Parathyroid adenoma (tissue), 2 donors: Measurements from ENCODE around the gene TRIM25.

Source experiments
- H2AFZ ChIP-seq: fragments of 300-600 bp; sonication (generic); one replicate; pipeline ENCODE4 v1.7.0; 2017; ENCODE audit warnings: antibody characterized with exemption, mild to moderate bottlenecking
- H3K27ac ChIP-seq: fragments of 300-600 bp; sonication (generic); one replicate; pipeline ENCODE4 v1.7.0; 2017
- H3K27me3 ChIP-seq: fragments of 300-600 bp; sonication (generic); one replicate; pipeline ENCODE4 v1.7.0; 2017; ENCODE audit warnings: low read length; ENCODE audit not compliant: control insufficient read depth, insufficient read depth
- H3K36me3 ChIP-seq: fragments of 300-600 bp; sonication (generic); one replicate; pipeline ENCODE4 v1.7.0; 2017; ENCODE audit warnings: low read length; ENCODE audit not compliant: control insufficient read depth, insufficient read depth
- H3K4me1 ChIP-seq: fragments of 300-600 bp; sonication (generic); one replicate; pipeline ENCODE4 v1.7.0; 2017; ENCODE audit warnings: control low read depth
- H3K4me2 ChIP-seq: fragments of 300-600 bp; sonication (generic); one replicate; pipeline ENCODE4 v1.7.0; 2017; ENCODE audit warnings: low read length
- H3K4me3 ChIP-seq: fragments of 300-600 bp; sonication (generic); one replicate; pipeline ENCODE4 v1.7.0; 2017; ENCODE audit warnings: low read depth, low read length
- H3K79me2 ChIP-seq: fragments of 300-600 bp; sonication (generic); one replicate; pipeline ENCODE4 v1.7.0; 2017; ENCODE audit warnings: control low read depth
- H3K9ac ChIP-seq: fragments of 300-600 bp; sonication (generic); one replicate; pipeline ENCODE4 v1.7.0; 2017; ENCODE audit warnings: mild to moderate bottlenecking
- H3K9me3 ChIP-seq: fragments of 300-600 bp; sonication (generic); one replicate; pipeline ENCODE4 v1.7.0; 2017; ENCODE audit warnings: low read length; ENCODE audit not compliant: control insufficient read depth
- CTCF ChIP-seq: fragments of 300-600 bp; sonication (generic); IDR thresholded peaks from one replicate; pipeline ENCODE4 v1.7.0; 2017; ENCODE audit warnings: antibody characterized with exemption, mild to moderate bottlenecking
- donor health status: primary hyperparathyroidism.

TRIM25 gene

GRCh38 chr17:56880133-56880532 is 33.7 kb downstream of the TRIM25 start:
- no peak overlapping the region for H3K4me2 ChIP-seq
- H3K79me2 ChIP-seq, result no peaks in the 10 kb centered on the region
- H3K9ac ChIP-seq, result no peak overlapping the region
- no peak for TF ChIP-seq CTCF
- H3K27me3 ChIP-seq, result no peaks in the 10 kb centered on the region
- H3K27ac ChIP-seq, result no peak overlapping the region
- no peaks in the 10 kb centered on the region for H3K36me3 ChIP-seq
- H3K9me3 ChIP-seq, result no peaks in the 10 kb centered on the region
- H2AFZ ChIP-seq, result no peak overlapping the region
- H3K4me1 ChIP-seq, result no peaks in the 10 kb centered on the region
- no peak overlapping the region for H3K4me3 ChIP-seq

GRCh38 chr17:56879280-56879679 is 34.6 kb downstream of the TRIM25 start:
- no peak overlapping the region for H3K9ac ChIP-seq
- H2AFZ ChIP-seq, result no peak overlapping the region
- no peak for TF ChIP-seq CTCF
- no peaks in the 10 kb centered on the region for H3K36me3 ChIP-seq
- no peaks in the 10 kb centered on the region for H3K9me3 ChIP-seq
- no peak overlapping the region for H3K4me2 ChIP-seq
- no peak overlapping the region for H3K4me3 ChIP-seq
- no peak overlapping the region for H3K27ac ChIP-seq
- H3K79me2 ChIP-seq, result no peaks in the 10 kb centered on the region
- H3K27me3 ChIP-seq, result no peaks in the 10 kb centered on the region
- H3K4me1 ChIP-seq, result no peaks in the 10 kb centered on the region

GRCh38 chr17:56876766-56877179 is 37.1 kb downstream of the TRIM25 start:
- no peak overlapping the region for H3K27ac ChIP-seq
- TF ChIP-seq CTCF, result no peak
- no peak overlapping the region for H3K4me3 ChIP-seq
- H3K36me3 ChIP-seq, result no peaks in the 10 kb centered on the region
- no peak overlapping the region for H2AFZ ChIP-seq
- H3K4me1 ChIP-seq, result no peaks in the 10 kb centered on the region
- H3K79me2 ChIP-seq, result no peaks in the 10 kb centered on the region
- no peaks in the 10 kb centered on the region for H3K9me3 ChIP-seq
- no peak overlapping the region for H3K4me2 ChIP-seq
- no peak overlapping the region for H3K9ac ChIP-seq
- no peaks in the 10 kb centered on the region for H3K27me3 ChIP-seq

GRCh38 chr17:56870081-56870651 is 43.7 kb downstream of the TRIM25 start:
- Histone ChIP-seq H3K4me1 (no peaks in the 10 kb centered on the region), H3K9me3 (no peaks in the 10 kb centered on the region), H3K27me3 (no peaks in the 10 kb centered on the region), H3K36me3 (no peaks in the 10 kb centered on the region), H3K4me3 (no peak overlapping the region), H3K4me2 (no peak overlapping the region), H2AFZ (no peak overlapping the region), H3K79me2 (no peaks in the 10 kb centered on the region), H3K27ac (no peak overlapping the region), H3K9ac (no peak overlapping the region)
- TF ChIP-seq CTCF, result no peak

- Histone ChIP-seq H3K9ac (no peak overlapping the region), H3K79me2 (no peaks in the 10 kb centered on the region), H3K4me3 (no peak overlapping the region), H3K4me1 (no peaks in the 10 kb centered on the region), H2AFZ (no peak overlapping the region), H3K27me3 (no peaks in the 10 kb centered on the region), H3K36me3 (no peaks in the 10 kb centered on the region), H3K27ac (no peak overlapping the region), H3K4me2 (no peak overlapping the region), H3K9me3 (no peaks in the 10 kb centered on the region)
- no peak for TF ChIP-seq CTCF
Observed at GRCh38 chr17:56868716-56869115, 45.1 kb downstream of the TRIM25 start.
